ENCODE measurements around the gene POU6F2. TPM values are rescaled to one million over a fixed set of nuclear protein-coding genes. Genes with fewer than 3 reads are reported as not detected.

The POU6F2 gene
- polyA plus RNA-seq, 2 donors: 0.08 to 0.12 TPM

- H3K4me1 ChIP-seq (ENCODE audit: control insufficient read depth in 2 of 2, insufficient read depth in 2 of 2, low read length in 1 of 2): no peaks in the 10 kb centered on the region
- H3K27ac ChIP-seq (ENCODE audit: low read depth in 2 of 2, low read length in 1 of 2): no peak overlapping the region
- no peaks in the 10 kb centered on the region for H3K27me3 ChIP-seq (ENCODE audit: control insufficient read depth in 1 of 2, insufficient read depth in 2 of 2, low read length in 2 of 2)
- WGBS, 2 donors: 62 to 76% methylated on average over 3 of the region's 3 CpGs
- H3K36me3 ChIP-seq (ENCODE audit: control insufficient read depth in 2 of 2, insufficient read depth in 2 of 2, low read length in 1 of 2): no peaks in the 10 kb centered on the region
- H3K9me3 ChIP-seq (ENCODE audit: control insufficient read depth in 2 of 2, insufficient read depth in 1 of 2, low read depth in 1 of 2, low read length in 1 of 2): no peaks in the 10 kb centered on the region
- no peak overlapping the region for H3K4me3 ChIP-seq (ENCODE audit: low read depth in 1 of 2, low read length in 2 of 2)
Observed at GRCh38 chr7:39399986-39400385, 422.3 kb downstream of the POU6F2 start.

- Histone ChIP-seq H3K4me3 (ENCODE audit: low read depth in 1 of 2, low read length in 2 of 2) (no peak overlapping the region), H3K27ac (ENCODE audit: low read depth in 2 of 2, low read length in 1 of 2) (no peak overlapping the region), H3K9me3 (ENCODE audit: control insufficient read depth in 2 of 2, insufficient read depth in 1 of 2, low read depth in 1 of 2, low read length in 1 of 2) (no peaks in the 10 kb centered on the region), H3K4me1 (ENCODE audit: control insufficient read depth in 2 of 2, insufficient read depth in 2 of 2, low read length in 1 of 2) (no peaks in the 10 kb centered on the region), H3K36me3 (ENCODE audit: control insufficient read depth in 2 of 2, insufficient read depth in 2 of 2, low read length in 1 of 2) (no peaks in the 10 kb centered on the region), H3K27me3 (ENCODE audit: control insufficient read depth in 1 of 2, insufficient read depth in 2 of 2, low read length in 2 of 2) (no peaks in the 10 kb centered on the region)
- WGBS, 2 donors: 73 to 74% methylated on average over 3 of the region's 3 CpGs
Observed at GRCh38 chr7:39400836-39401235, 423.1 kb downstream of the POU6F2 start.

GRCh38 chr7:39402034-39402433, 424.3 kb downstream of the POU6F2 start:
- Histone ChIP-seq H3K27me3 (ENCODE audit: control insufficient read depth in 1 of 2, insufficient read depth in 2 of 2, low read length in 2 of 2) (no peaks in the 10 kb centered on the region), H3K27ac (ENCODE audit: low read depth in 2 of 2, low read length in 1 of 2) (no peak overlapping the region), H3K36me3 (ENCODE audit: control insufficient read depth in 2 of 2, insufficient read depth in 2 of 2, low read length in 1 of 2) (no peaks in the 10 kb centered on the region), H3K4me3 (ENCODE audit: low read depth in 1 of 2, low read length in 2 of 2) (no peak overlapping the region), H3K9me3 (ENCODE audit: control insufficient read depth in 2 of 2, insufficient read depth in 1 of 2, low read depth in 1 of 2, low read length in 1 of 2) (no peaks in the 10 kb centered on the region), H3K4me1 (ENCODE audit: control insufficient read depth in 2 of 2, insufficient read depth in 2 of 2, low read length in 1 of 2) (no peaks in the 10 kb centered on the region)

DNA sequence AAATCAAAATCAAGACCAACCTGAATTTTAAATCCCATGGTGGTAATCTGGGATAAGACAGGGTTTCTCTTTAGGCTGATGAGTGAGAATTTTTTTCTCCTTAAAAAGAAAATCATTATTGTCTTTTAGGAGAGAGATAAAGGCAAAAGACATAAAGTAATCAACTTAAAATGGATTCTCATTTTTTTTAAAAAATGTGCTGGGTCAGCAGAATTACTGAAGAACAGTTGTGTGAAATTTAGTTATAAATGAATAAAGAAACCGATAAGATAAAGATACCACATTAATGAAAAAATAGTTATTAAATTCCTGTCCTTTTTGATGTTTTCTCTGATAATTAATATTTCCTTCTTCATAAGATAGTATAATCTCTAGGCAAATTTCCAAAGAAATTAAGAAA, 427.2 kb downstream of the POU6F2 start:
- Histone ChIP-seq H3K4me1 (ENCODE audit: control insufficient read depth in 2 of 2, insufficient read depth in 2 of 2, low read length in 1 of 2) (no peaks in the 10 kb centered on the region), H3K9me3 (ENCODE audit: control insufficient read depth in 2 of 2, insufficient read depth in 1 of 2, low read depth in 1 of 2, low read length in 1 of 2) (no peaks in the 10 kb centered on the region), H3K4me3 (ENCODE audit: low read depth in 1 of 2, low read length in 2 of 2) (no peak overlapping the region), H3K27me3 (ENCODE audit: control insufficient read depth in 1 of 2, insufficient read depth in 2 of 2, low read length in 2 of 2) (peaks cover 0 to 3% of the 10 kb centered on the region in 2 donors), H3K36me3 (ENCODE audit: control insufficient read depth in 2 of 2, insufficient read depth in 2 of 2, low read length in 1 of 2) (no peaks in the 10 kb centered on the region), H3K27ac (ENCODE audit: low read depth in 2 of 2, low read length in 1 of 2) (no peak overlapping the region)
- 90% methylated on average over 1 of the region's 1 CpG for WGBS, 2 donors

DNA sequence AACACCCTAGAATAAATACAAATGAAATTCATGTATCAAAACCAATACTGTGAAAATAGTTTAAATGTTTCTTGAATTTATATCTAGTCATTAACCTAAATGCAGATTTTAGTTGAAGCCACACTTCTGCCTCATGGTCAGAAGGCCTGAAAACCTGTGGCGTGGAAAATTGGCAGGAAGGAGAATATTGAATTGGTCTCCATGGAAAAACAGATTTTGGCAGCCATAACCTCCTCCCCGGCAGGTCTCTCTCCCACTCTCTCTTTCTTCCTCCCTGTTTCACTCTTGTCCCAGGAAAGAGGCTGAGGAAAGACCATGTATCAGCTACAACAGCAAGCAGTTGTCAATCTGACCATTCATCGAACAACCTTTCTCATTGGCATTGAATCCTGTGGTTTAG, 427.9 kb downstream of the POU6F2 start:
- Histone ChIP-seq H3K4me1 (ENCODE audit: control insufficient read depth in 2 of 2, insufficient read depth in 2 of 2, low read length in 1 of 2) (no peaks in the 10 kb centered on the region), H3K36me3 (ENCODE audit: control insufficient read depth in 2 of 2, insufficient read depth in 2 of 2, low read length in 1 of 2) (no peaks in the 10 kb centered on the region), H3K27me3 (ENCODE audit: control insufficient read depth in 1 of 2, insufficient read depth in 2 of 2, low read length in 2 of 2) (peaks cover 0 to 3% of the 10 kb centered on the region in 2 donors), H3K27ac (ENCODE audit: low read depth in 2 of 2, low read length in 1 of 2) (no peak overlapping the region), H3K4me3 (ENCODE audit: low read depth in 1 of 2, low read length in 2 of 2) (no peak overlapping the region), H3K9me3 (ENCODE audit: control insufficient read depth in 2 of 2, insufficient read depth in 1 of 2, low read depth in 1 of 2, low read length in 1 of 2) (no peaks in the 10 kb centered on the region)
- WGBS, 2 donors: 82 to 86% methylated on average over 3 of the region's 3 CpGs

DNA sequence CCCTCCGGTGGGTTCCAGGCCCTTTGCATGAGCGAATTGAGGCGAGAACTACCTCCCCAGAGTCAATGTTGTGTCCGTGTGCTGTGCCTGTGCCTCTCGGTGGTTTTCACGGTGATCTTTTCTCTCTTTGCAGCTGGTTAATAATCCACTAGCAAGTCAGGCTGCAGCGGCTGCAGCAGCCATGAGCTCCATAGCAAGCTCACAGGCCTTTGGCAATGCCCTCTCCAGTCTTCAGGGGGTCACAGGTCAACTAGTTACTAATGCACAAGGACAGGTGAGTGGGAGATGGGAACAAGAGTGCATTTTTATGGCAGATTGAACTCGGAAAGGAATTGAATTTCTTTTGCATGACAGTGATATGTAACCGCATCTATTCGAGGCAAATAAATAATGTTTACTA, 428.8 kb downstream of the POU6F2 start:
- Histone ChIP-seq H3K4me3 (ENCODE audit: low read depth in 1 of 2, low read length in 2 of 2) (no peak overlapping the region), H3K27ac (ENCODE audit: low read depth in 2 of 2, low read length in 1 of 2) (no peak overlapping the region), H3K4me1 (ENCODE audit: control insufficient read depth in 2 of 2, insufficient read depth in 2 of 2, low read length in 1 of 2) (no peaks in the 10 kb centered on the region), H3K9me3 (ENCODE audit: control insufficient read depth in 2 of 2, insufficient read depth in 1 of 2, low read depth in 1 of 2, low read length in 1 of 2) (no peaks in the 10 kb centered on the region), H3K27me3 (ENCODE audit: control insufficient read depth in 1 of 2, insufficient read depth in 2 of 2, low read length in 2 of 2) (peaks cover 0 to 3% of the 10 kb centered on the region in 2 donors), H3K36me3 (ENCODE audit: control insufficient read depth in 2 of 2, insufficient read depth in 2 of 2, low read length in 1 of 2) (no peaks in the 10 kb centered on the region)
- WGBS, 2 donors: 65 to 73% methylated on average over 10 of the region's 10 CpGs

DNA sequence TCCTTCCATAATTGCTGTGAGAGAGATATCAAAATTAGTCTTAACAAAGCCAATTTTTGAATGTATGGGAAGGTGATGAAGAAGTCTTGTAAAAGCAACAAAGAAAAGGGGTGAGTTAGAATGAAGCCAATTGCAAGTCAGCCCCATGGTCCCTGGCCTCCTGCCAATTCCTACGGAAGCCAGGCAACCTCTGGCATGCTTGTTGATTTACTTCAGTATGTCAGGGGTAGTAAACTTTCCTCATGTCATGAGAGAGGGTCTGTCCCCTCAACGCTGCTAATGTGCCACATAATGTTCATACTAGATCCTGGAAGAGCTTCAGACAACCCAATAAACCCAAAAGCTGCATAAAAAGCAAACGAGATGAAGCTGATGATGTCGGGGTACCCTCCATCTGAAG, 429.4 kb downstream of the POU6F2 start:
- Histone ChIP-seq H3K4me3 (ENCODE audit: low read depth in 1 of 2, low read length in 2 of 2) (no peak overlapping the region), H3K27ac (ENCODE audit: low read depth in 2 of 2, low read length in 1 of 2) (no peak overlapping the region), H3K36me3 (ENCODE audit: control insufficient read depth in 2 of 2, insufficient read depth in 2 of 2, low read length in 1 of 2) (no peaks in the 10 kb centered on the region), H3K27me3 (ENCODE audit: control insufficient read depth in 1 of 2, insufficient read depth in 2 of 2, low read length in 2 of 2) (peaks cover 0 to 3% of the 10 kb centered on the region in 2 donors), H3K4me1 (ENCODE audit: control insufficient read depth in 2 of 2, insufficient read depth in 2 of 2, low read length in 1 of 2) (no peaks in the 10 kb centered on the region), H3K9me3 (ENCODE audit: control insufficient read depth in 2 of 2, insufficient read depth in 1 of 2, low read depth in 1 of 2, low read length in 1 of 2) (no peaks in the 10 kb centered on the region)
- WGBS, 2 donors: 42 to 51% methylated on average over 4 of the region's 4 CpGs

DNA sequence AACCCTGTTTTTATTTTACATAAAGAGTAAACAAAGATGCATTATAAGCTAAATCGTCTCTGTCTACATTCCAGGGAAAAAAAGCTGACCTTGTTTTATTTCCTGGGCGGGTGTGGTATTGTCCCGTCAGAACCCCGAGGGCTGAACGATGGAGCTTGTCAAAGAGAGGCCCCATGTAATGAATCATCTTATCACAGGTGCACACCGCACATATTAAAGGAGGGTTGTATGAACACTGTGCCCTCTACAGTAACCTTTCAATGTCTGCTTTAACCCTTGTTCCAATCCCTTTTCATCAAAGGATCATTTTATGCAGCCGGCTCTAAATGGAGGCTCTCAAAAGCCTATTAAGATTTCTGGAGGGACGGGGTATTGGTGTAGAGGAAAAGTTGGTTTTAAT, 430.0 kb downstream of the POU6F2 start:
- H3K4me3 ChIP-seq (ENCODE audit: low read depth in 1 of 2, low read length in 2 of 2): no peak overlapping the region
- no peaks in the 10 kb centered on the region for H3K4me1 ChIP-seq (ENCODE audit: control insufficient read depth in 2 of 2, insufficient read depth in 2 of 2, low read length in 1 of 2)
- no peaks in the 10 kb centered on the region for H3K9me3 ChIP-seq (ENCODE audit: control insufficient read depth in 2 of 2, insufficient read depth in 1 of 2, low read depth in 1 of 2, low read length in 1 of 2)
- peaks cover 0 to 3% of the 10 kb centered on the region in 2 donors for H3K27me3 ChIP-seq (ENCODE audit: control insufficient read depth in 1 of 2, insufficient read depth in 2 of 2, low read length in 2 of 2)
- no peak overlapping the region for H3K27ac ChIP-seq (ENCODE audit: low read depth in 2 of 2, low read length in 1 of 2)
- H3K36me3 ChIP-seq (ENCODE audit: control insufficient read depth in 2 of 2, insufficient read depth in 2 of 2, low read length in 1 of 2): no peaks in the 10 kb centered on the region
- WGBS, 2 donors: 54 to 60% methylated on average over 8 of the region's 8 CpGs

- 65 to 68% methylated on average over 1 of the region's 1 CpG for WGBS, 2 donors
- Histone ChIP-seq H3K4me1 (ENCODE audit: control insufficient read depth in 2 of 2, insufficient read depth in 2 of 2, low read length in 1 of 2) (peaks cover 0 to 2% of the 10 kb centered on the region in 2 donors), H3K27ac (ENCODE audit: low read depth in 2 of 2, low read length in 1 of 2) (no peak overlapping the region), H3K27me3 (ENCODE audit: control insufficient read depth in 1 of 2, insufficient read depth in 2 of 2, low read length in 2 of 2) (peaks cover 0 to 3% of the 10 kb centered on the region in 2 donors), H3K9me3 (ENCODE audit: control insufficient read depth in 2 of 2, insufficient read depth in 1 of 2, low read depth in 1 of 2, low read length in 1 of 2) (no peaks in the 10 kb centered on the region), H3K4me3 (ENCODE audit: low read depth in 1 of 2, low read length in 2 of 2) (no peak overlapping the region), H3K36me3 (ENCODE audit: control insufficient read depth in 2 of 2, insufficient read depth in 2 of 2, low read length in 1 of 2) (no peaks in the 10 kb centered on the region)
Observed at GRCh38 chr7:39408906-39409305, 431.2 kb downstream of the POU6F2 start.

DNA sequence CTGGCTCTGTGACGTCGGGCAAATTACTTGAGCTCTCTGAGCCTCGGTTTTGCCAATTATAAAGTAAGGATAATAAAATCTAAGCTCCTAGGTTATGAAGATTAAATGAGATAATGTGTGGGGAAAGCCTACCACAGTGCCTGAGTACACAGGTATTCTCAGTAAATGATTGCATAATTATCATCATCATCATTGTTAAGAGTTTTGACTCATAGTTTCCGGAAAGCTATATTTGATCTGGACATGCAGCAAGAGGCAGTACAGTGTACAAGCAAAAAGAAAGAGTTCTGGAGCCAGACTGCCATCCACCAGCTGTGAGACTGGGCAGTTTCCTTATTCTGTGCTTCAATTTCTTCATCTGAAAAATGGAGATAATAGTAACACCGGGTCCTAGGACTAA, 432.9 kb downstream of the POU6F2 start:
- Histone ChIP-seq H3K36me3 (ENCODE audit: control insufficient read depth in 2 of 2, insufficient read depth in 2 of 2, low read length in 1 of 2) (no peaks in the 10 kb centered on the region), H3K27ac (ENCODE audit: low read depth in 2 of 2, low read length in 1 of 2) (no peak overlapping the region), H3K4me3 (ENCODE audit: low read depth in 1 of 2, low read length in 2 of 2) (no peak overlapping the region), H3K27me3 (ENCODE audit: control insufficient read depth in 1 of 2, insufficient read depth in 2 of 2, low read length in 2 of 2) (peaks cover 0 to 3% of the 10 kb centered on the region in 2 donors), H3K9me3 (ENCODE audit: control insufficient read depth in 2 of 2, insufficient read depth in 1 of 2, low read depth in 1 of 2, low read length in 1 of 2) (no peaks in the 10 kb centered on the region), H3K4me1 (ENCODE audit: control insufficient read depth in 2 of 2, insufficient read depth in 2 of 2, low read length in 1 of 2) (peaks cover 0 to 2% of the 10 kb centered on the region in 2 donors)
- WGBS, 2 donors: 82 to 86% methylated on average over 5 of the region's 5 CpGs
